Camera-type eye (tissue), 1 donor: Measurements from ENCODE around the gene ULBP1. TPM values are rescaled to one million over a fixed set of nuclear protein-coding genes. Genes with fewer than 3 reads are reported as not detected.

Experiments
- total RNA-seq: library from RNA; depleted of rRNA; stranded (reverse); fragments of >200 nt; gene quantifications from one replicate; pipeline ENCODE4 v1.2.3, GENCODE V29; 2014

The ULBP1 gene, protein sequence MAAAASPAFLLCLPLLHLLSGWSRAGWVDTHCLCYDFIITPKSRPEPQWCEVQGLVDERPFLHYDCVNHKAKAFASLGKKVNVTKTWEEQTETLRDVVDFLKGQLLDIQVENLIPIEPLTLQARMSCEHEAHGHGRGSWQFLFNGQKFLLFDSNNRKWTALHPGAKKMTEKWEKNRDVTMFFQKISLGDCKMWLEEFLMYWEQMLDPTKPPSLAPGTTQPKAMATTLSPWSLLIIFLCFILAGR
- 0.60 TPM for total RNA-seq

DNA sequence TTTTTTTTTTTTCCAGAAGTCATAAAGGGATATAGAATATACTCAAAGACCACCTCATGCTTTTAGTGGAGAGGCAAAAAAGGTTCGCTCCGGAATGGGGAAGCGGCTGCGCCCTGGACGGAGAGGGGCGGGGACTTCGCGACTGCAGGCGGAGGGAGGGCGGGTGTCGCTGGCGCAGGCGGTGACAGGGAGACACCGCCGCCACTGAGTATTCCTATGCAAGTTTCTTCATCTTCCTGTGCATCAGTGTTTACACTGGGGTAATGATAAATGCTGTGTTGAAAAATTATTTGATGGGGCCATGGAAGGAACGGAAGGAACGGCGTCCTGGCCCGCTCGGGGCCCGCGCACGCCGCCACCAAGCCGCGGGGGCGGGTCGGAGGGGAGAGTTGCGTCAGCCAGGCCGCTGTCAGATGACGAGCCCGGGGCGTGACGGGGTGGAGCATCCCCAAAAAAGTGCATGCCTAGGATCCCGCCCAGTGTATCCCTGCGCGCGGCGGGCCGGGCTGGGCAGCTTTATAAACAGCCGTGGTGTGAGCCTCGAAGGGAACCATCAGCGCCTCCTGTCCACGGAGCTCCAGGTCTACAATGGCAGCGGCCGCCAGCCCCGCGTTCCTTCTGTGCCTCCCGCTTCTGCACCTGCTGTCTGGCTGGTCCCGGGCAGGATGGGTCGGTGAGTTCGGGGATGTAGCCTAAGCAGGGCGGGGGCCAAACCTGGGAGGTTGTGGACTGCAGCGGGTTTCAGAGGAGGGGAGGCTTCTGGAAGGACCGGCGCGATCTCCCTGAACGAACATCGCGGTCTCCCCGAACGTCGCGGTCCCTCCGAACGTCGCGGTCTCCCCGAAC lies at the start of gene ULBP1:
Gene ULBP1 (plus strand): TSS at position 482 of the 846 bp plus-strand sequence. CDS start 107 bp downstream, at position 589.

GRCh38 chr6:149922642-149923326 lies 41.0 kb upstream of the ULBP1 start, which contains the start of gene RAET1G:
Gene RAET1G, minus strand, starts transcription at chr6:149923121. Its CDS starts 111 bp downstream, at chr6:149923010.

GRCh38 chr6:149941583-149942460 lies 21.9 kb upstream of the ULBP1 start, which contains the start of gene ULBP2:
Gene ULBP2, plus strand, starts transcription at chr6:149942014. Its CDS starts 59 bp downstream, at chr6:149942073.

Other genes with a start within 250 kb of the ULBP1 start
- gene LATS1, start 245.8 kb upstream of the ULBP1 start, total RNA-seq, result 52.7 TPM
- 41.5 TPM for gene NUP43, start 217.4 kb upstream of the ULBP1 start, total RNA-seq
- gene PCMT1, start 214.2 kb upstream of the ULBP1 start, total RNA-seq, result 121 TPM
- gene LRP11, start 99.6 kb upstream of the ULBP1 start, total RNA-seq, result 39.4 TPM
- gene RAET1E, start 65.8 kb upstream of the ULBP1 start, total RNA-seq, result 0.22 TPM
- gene RAET1G, start 40.8 kb upstream of the ULBP1 start, total RNA-seq, result not detected
- 1.8 TPM for gene ULBP2, start 21.9 kb upstream of the ULBP1 start, total RNA-seq
- gene RAET1L, start 61.6 kb downstream of the ULBP1 start, total RNA-seq, result not detected
- gene ULBP3, start 105.2 kb downstream of the ULBP1 start, total RNA-seq, result 4.2 TPM
- gene PPP1R14C, start 179.1 kb downstream of the ULBP1 start, total RNA-seq, result 5.1 TPM